ENCODE results near the gene FOXL3.

FOXL3 gene

DNA sequence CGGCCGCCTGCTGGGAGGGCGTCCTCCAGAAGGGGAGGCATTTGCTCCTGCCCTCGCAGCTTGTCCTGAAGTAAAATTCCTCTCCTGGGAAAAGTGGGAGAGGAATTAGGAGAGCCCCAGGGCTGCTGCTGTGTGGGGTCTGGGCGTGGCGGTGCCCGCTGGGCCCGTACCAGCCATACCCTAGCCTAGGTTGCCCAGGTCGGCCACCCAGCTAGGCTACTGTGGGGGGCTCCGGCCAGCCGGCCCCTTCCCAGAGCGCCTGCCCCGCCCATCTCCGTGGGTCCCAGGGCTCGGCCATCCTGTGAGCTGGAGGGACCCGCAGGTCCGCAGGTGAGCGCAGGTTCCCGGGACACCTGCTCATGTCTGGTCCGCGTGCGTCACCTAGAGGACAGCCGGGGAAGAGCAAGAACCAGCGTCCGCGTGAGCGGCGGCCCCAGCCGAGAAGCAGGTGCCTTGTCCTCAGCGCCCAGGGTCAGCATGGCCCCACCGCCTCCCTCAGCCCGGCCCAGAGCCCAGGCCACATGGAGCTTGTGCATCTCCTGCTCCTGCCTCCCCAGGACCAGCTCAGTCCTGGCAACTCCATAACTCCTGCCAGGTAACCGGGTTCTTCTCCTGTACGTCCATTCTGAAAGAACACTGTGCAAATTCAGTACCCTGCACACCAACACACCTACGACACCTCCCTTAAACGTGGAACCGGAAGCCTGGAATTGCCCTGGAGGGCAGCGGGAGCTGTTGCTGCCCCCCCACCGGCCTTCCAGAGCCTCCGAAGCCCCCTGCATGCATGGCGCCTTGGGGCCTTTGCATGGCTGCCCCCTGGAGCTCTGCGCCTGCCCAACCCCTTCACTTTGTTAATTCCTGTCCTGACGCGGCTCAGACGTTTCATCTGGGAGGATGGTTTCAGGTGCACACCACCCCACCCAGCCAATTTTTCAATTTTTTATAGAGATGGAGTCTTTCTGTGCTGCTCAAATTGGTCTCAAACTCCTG, 22.8 kb upstream of the FOXL3 start:
- H3K9ac ChIP-seq (ENCODE audit: low read depth, low read length), result no peak overlapping the region
- ATAC-seq (ENCODE audit: insufficient read depth, low read depth), result no peak
- H4K20me1 ChIP-seq (ENCODE audit: insufficient read depth, low read length), result no peaks in the 10 kb centered on the region; the same call in 1 of the 2 replicates
- H3K36me3 ChIP-seq (ENCODE audit: insufficient read depth, low read length), result no peaks in the 10 kb centered on the region
- no peak overlapping the region for H3K4me2 ChIP-seq (ENCODE audit: insufficient read depth, low read length)
- H3K4me3 ChIP-seq (ENCODE audit: low read depth in 1 of 2, low read length in 2 of 2), result no peak overlapping the region
- TF ChIP-seq EZH2 (IDR thresholded peaks at IDR 0.05; ENCODE audit: borderline replicate concordance, low read depth, low read length, severe bottlenecking), result no peak
- TF ChIP-seq, protein P1, sequence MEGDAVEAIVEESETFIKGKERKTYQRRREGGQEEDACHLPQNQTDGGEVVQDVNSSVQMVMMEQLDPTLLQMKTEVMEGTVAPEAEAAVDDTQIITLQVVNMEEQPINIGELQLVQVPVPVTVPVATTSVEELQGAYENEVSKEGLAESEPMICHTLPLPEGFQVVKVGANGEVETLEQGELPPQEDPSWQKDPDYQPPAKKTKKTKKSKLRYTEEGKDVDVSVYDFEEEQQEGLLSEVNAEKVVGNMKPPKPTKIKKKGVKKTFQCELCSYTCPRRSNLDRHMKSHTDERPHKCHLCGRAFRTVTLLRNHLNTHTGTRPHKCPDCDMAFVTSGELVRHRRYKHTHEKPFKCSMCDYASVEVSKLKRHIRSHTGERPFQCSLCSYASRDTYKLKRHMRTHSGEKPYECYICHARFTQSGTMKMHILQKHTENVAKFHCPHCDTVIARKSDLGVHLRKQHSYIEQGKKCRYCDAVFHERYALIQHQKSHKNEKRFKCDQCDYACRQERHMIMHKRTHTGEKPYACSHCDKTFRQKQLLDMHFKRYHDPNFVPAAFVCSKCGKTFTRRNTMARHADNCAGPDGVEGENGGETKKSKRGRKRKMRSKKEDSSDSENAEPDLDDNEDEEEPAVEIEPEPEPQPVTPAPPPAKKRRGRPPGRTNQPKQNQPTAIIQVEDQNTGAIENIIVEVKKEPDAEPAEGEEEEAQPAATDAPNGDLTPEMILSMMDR (IDR thresholded peaks at IDR 0.05; ENCODE audit: borderline replicate concordance, extremely low read depth, low read length, poor library complexity, severe bottlenecking), result peak; percentile 36
- H3K9me3 ChIP-seq (ENCODE audit: insufficient read depth, low read length, severe bottlenecking), result peaks cover 6% of the 10 kb centered on the region
- H3K27me3 ChIP-seq (ENCODE audit: insufficient read depth, low read length, poor library complexity), result no peaks in the 10 kb centered on the region
- H2AFZ ChIP-seq (ENCODE audit: low read depth, low read length), result no peak overlapping the region
- H3K27ac ChIP-seq (ENCODE audit: low read length), result no peak overlapping the region
- no peaks in the 10 kb centered on the region for H3K79me2 ChIP-seq (ENCODE audit: insufficient read depth, low read length)
- no peaks in the 10 kb centered on the region for H3K4me1 ChIP-seq (ENCODE audit: insufficient read depth, low read length)
- DNase-seq, result no peak

- TF ChIP-seq, protein P1 (IDR thresholded peaks at IDR 0.05; ENCODE audit: borderline replicate concordance, extremely low read depth, low read length, poor library complexity, severe bottlenecking), result no peak
- TF ChIP-seq EZH2 (IDR thresholded peaks at IDR 0.05; ENCODE audit: borderline replicate concordance, low read depth, low read length, severe bottlenecking), result no peak
- Histone ChIP-seq H3K4me1 (ENCODE audit: insufficient read depth, low read length) (no peaks in the 10 kb centered on the region), H3K36me3 (ENCODE audit: insufficient read depth, low read length) (no peaks in the 10 kb centered on the region), H3K79me2 (ENCODE audit: insufficient read depth, low read length) (no peaks in the 10 kb centered on the region), H3K27ac (ENCODE audit: low read length) (no peak overlapping the region), H3K9ac (ENCODE audit: low read depth, low read length) (no peak overlapping the region), H4K20me1 (ENCODE audit: insufficient read depth, low read length) (no peaks in the 10 kb centered on the region; the same call in 1 of the 2 replicates), H3K27me3 (ENCODE audit: insufficient read depth, low read length, poor library complexity) (no peaks in the 10 kb centered on the region), H3K4me2 (ENCODE audit: insufficient read depth, low read length) (no peak overlapping the region), H3K9me3 (ENCODE audit: insufficient read depth, low read length, severe bottlenecking) (no peaks in the 10 kb centered on the region), H2AFZ (ENCODE audit: low read depth, low read length) (no peak overlapping the region), H3K4me3 (ENCODE audit: low read depth in 1 of 2, low read length in 2 of 2) (no peak overlapping the region)
- ATAC-seq (ENCODE audit: insufficient read depth, low read depth), result no peak
- no peak for DNase-seq
Observed at GRCh38 chr7:268991-269390, 21.0 kb upstream of the FOXL3 start.

GRCh38 chr7:269721-270120, 20.2 kb upstream of the FOXL3 start:
- no peak for DNase-seq
- Histone ChIP-seq H2AFZ (ENCODE audit: low read depth, low read length) (no peak overlapping the region), H3K36me3 (ENCODE audit: insufficient read depth, low read length) (no peaks in the 10 kb centered on the region), H3K27ac (ENCODE audit: low read length) (no peak overlapping the region), H3K9me3 (ENCODE audit: insufficient read depth, low read length, severe bottlenecking) (no peaks in the 10 kb centered on the region), H3K79me2 (ENCODE audit: insufficient read depth, low read length) (no peaks in the 10 kb centered on the region), H3K9ac (ENCODE audit: low read depth, low read length) (no peak overlapping the region), H3K4me3 (ENCODE audit: low read depth in 1 of 2, low read length in 2 of 2) (no peak overlapping the region), H3K4me2 (ENCODE audit: insufficient read depth, low read length) (no peak overlapping the region), H4K20me1 (ENCODE audit: insufficient read depth, low read length) (no peaks in the 10 kb centered on the region; the same call in 1 of the 2 replicates), H3K27me3 (ENCODE audit: insufficient read depth, low read length, poor library complexity) (no peaks in the 10 kb centered on the region), H3K4me1 (ENCODE audit: insufficient read depth, low read length) (no peaks in the 10 kb centered on the region)
- TF ChIP-seq EZH2 (IDR thresholded peaks at IDR 0.05; ENCODE audit: borderline replicate concordance, low read depth, low read length, severe bottlenecking), result no peak
- TF ChIP-seq, protein P1 (IDR thresholded peaks at IDR 0.05; ENCODE audit: borderline replicate concordance, extremely low read depth, low read length, poor library complexity, severe bottlenecking), result no peak
- no peak for ATAC-seq (ENCODE audit: insufficient read depth, low read depth)
